ENCODE measurements around the gene DENND11. TPM values are rescaled to one million over a fixed set of nuclear protein-coding genes. Genes with fewer than 3 reads are reported as not detected.

The DENND11 gene
- total and polyA plus RNA-seq, 11 donors: 3.5 to 15.3 (median 8.4) TPM

GRCh38 chr7:141742229-141742628 is 40.3 kb upstream of the DENND11 start:
- peaks cover 0 to 81% (median 72%) of the 10 kb centered on the region in 9 donors for H3K36me3 ChIP-seq
- H3K27me3 ChIP-seq: no peaks in the 10 kb centered on the region
- ATAC-seq: no peak
- intact Hi-C loops (cut with DNase I): no loop called here
- no peak for TF ChIP-seq POLR2A (IDR thresholded peaks at IDR 0.05)
- no peak for TF ChIP-seq CTCF (IDR thresholded peaks at IDR 0.05)
- H3K27ac ChIP-seq: no peak overlapping the region
- H3K4me1 ChIP-seq: peaks cover 0 to 24% (median 13%) of the 10 kb centered on the region in 12 donors
- WGBS, 4 donors: 30 to 45% (median 42%) methylated on average over 1 of the region's 1 CpG
- no peaks in the 10 kb centered on the region for H3K9me3 ChIP-seq
- no peak overlapping the region for H3K4me3 ChIP-seq
- no peak for DNase-seq

- no peak for TF ChIP-seq POLR2A (IDR thresholded peaks at IDR 0.05)
- no peak for TF ChIP-seq CTCF (IDR thresholded peaks at IDR 0.05)
- Histone ChIP-seq H3K36me3 (peaks cover 0 to 51% (median 43%) of the 10 kb centered on the region in 9 donors), H3K27me3 (no peaks in the 10 kb centered on the region), H3K9me3 (no peaks in the 10 kb centered on the region), H3K4me1 (peaks cover 0 to 31% (median 17%) of the 10 kb centered on the region in 12 donors), H3K27ac (peak overlapping the region in 1 of 12 donors; percentile 87), H3K4me3 (peak overlapping the region in 8 of 12 donors; percentile 63 to 84 (median 74))
- 49 to 74% (median 68%) methylated on average over 3 of the region's 3 CpGs for WGBS, 4 donors
- intact Hi-C loops (cut with DNase I): loop anchor here in 8 of 10 donors (2.0 to 10.0 kb wide), 6 partner anchors 74 to 187 kb away; partner anchors contain the start of gene AGK (in 1 of the 8)
- no peak for ATAC-seq
- no peak for DNase-seq
These were observed 37.3 kb upstream of the DENND11 start for GRCh38 chr7:141739250-141739649.

GRCh38 chr7:141738592-141739013 is 36.6 kb upstream of the DENND11 start:
- Histone ChIP-seq H3K36me3 (peaks cover 0 to 45% (median 36%) of the 10 kb centered on the region in 9 donors), H3K4me1 (peaks cover 0 to 31% (median 17%) of the 10 kb centered on the region in 12 donors), H3K27me3 (no peaks in the 10 kb centered on the region), H3K27ac (peak overlapping the region in 11 of 12 donors; percentile 60 to 87 (median 79)), H3K9me3 (no peaks in the 10 kb centered on the region), H3K4me3 (peak overlapping the region; percentile 63 to 84 (median 72))
- TF ChIP-seq CTCF (IDR thresholded peaks at IDR 0.05) (no peak), POLR2A (IDR thresholded peaks at IDR 0.05) (no peak)
- intact Hi-C loops (cut with DNase I): loop anchor here in 8 of 10 donors (2.0 to 10.0 kb wide), 6 partner anchors 74 to 186 kb away; partner anchors contain the start of gene AGK (in 1 of the 8)
- 1 to 2% (median 2%) methylated on average over 6 of the region's 6 CpGs for WGBS, 4 donors
- ATAC-seq: no peak
- DNase-seq: no peak

- TF ChIP-seq CTCF (IDR thresholded peaks at IDR 0.05) (peak; percentile 53 to 93 (median 73)), POLR2A (IDR thresholded peaks at IDR 0.05) (peak in 1 of 2 donors; percentile 46)
- no peaks in the 10 kb centered on the region for H3K27me3 ChIP-seq
- peaks cover 0 to 39% (median 30%) of the 10 kb centered on the region in 9 donors for H3K36me3 ChIP-seq
- H3K9me3 ChIP-seq: no peaks in the 10 kb centered on the region
- DNase-seq: peak; percentile 90 to 92 (median 92)
- peak within 1 kb of the TSS in 11 of 12 donors; percentile 70 to 87 (median 82) for H3K27ac ChIP-seq
- ATAC-seq: peak; percentile 94 to 98 (median 96)
- H3K4me1 ChIP-seq: peaks cover 0 to 31% (median 17%) of the 10 kb centered on the region in 12 donors
- H3K4me3 ChIP-seq: peak within 1 kb of the TSS; percentile 63 to 84 (median 72)
- intact Hi-C loops (cut with DNase I): loop anchor here in 9 of 10 donors (2.0 to 10.0 kb wide), 7 partner anchors 35 to 186 kb away; partner anchors contain the start of genes AGK (in 1 of the 9) and DENND11 (in 1 of the 9)
- WGBS, 4 donors: 2 to 4% (median 3%) methylated on average over 45 to 46 of the region's 46 CpGs
These were observed 36.0 kb upstream of the DENND11 start, which contains the start of gene SSBP1 for GRCh38 chr7:141737836-141738591. Gene SSBP1, plus strand, starts transcription at chr7:141738358. Its CDS starts 809 bp downstream, at chr7:141739167.

Measured in heart left ventricle (tissue), 16 donors.